Astrocyte (in vitro differentiated cells and primary cell): ENCODE results near the gene SPIRE2. TPM values are rescaled to one million over a fixed set of nuclear protein-coding genes. Genes with fewer than 3 reads are reported as not detected.

Experiments
- DNase-seq: peaks from one replicate; pipeline ENCODE4 v3.0.0-alpha.2; 2010; ENCODE audit warnings: low read depth
- FAIRE-seq: peaks from 2 replicates; lab custom pipeline; 2011; peaks lifted over from hg19 to GRCh38; lab: Jason Lieb, UNC
- H2AFZ ChIP-seq: 2 replicates; pipeline ENCODE4 v1.6.0; 2012; ENCODE audit warnings: low read depth, low read length, inconsistent platforms
- H3K27ac ChIP-seq: 2 replicates; pipeline ENCODE4 v1.5.1; 2011; ENCODE audit warnings: low read depth, low read length, inconsistent platforms
- H3K27me3 ChIP-seq: 2 replicates; pipeline ENCODE4 v1.6.0; 2011; ENCODE audit warnings: low read length, inconsistent platforms; ENCODE audit not compliant: insufficient read depth
- H3K36me3 ChIP-seq: 2 replicates; pipeline ENCODE4 v1.5.1; 2011; ENCODE audit warnings: low read length, inconsistent platforms; ENCODE audit not compliant: insufficient read depth
- H3K4me1 ChIP-seq: 2 replicates; pipeline ENCODE4 v1.5.1; 2011; ENCODE audit warnings: low read length, inconsistent platforms; ENCODE audit not compliant: insufficient read depth
- H3K4me2 ChIP-seq: 2 replicates; pipeline ENCODE4 v1.6.0; 2012; ENCODE audit warnings: low read length, inconsistent platforms
- H3K4me3 ChIP-seq: 2 replicates; pipeline ENCODE4 v1.5.1; 2011; ENCODE audit warnings: low read depth, mild to moderate bottlenecking, low read length, inconsistent platforms; ENCODE audit not compliant: insufficient read depth
- H3K79me2 ChIP-seq: 2 replicates; pipeline ENCODE4 v1.6.0; 2012; ENCODE audit warnings: mild to moderate bottlenecking, low read length, inconsistent platforms; ENCODE audit not compliant: insufficient read depth
- H3K9ac ChIP-seq: 2 replicates; pipeline ENCODE4 v1.6.0; 2012; ENCODE audit warnings: mild to moderate bottlenecking, low read length, inconsistent platforms
- H3K9me3 ChIP-seq: 2 replicates; pipeline ENCODE4 v1.5.1; 2012; ENCODE audit warnings: low read depth, mild to moderate bottlenecking, low read length, inconsistent platforms; ENCODE audit not compliant: insufficient read depth
- H4K20me1 ChIP-seq: 2 replicates; pipeline ENCODE4 v1.6.0; 2012; ENCODE audit warnings: low read length, inconsistent platforms; ENCODE audit not compliant: insufficient read depth
- H3K27ac Mint-ChIP-seq: one replicate; pipeline ENCODE4 v1.8.0; 2021; ENCODE audit warnings: mild to moderate bottlenecking, mixed read lengths; ENCODE audit not compliant: unreplicated experiment
- H3K27me3 Mint-ChIP-seq: one replicate; pipeline ENCODE4 v1.8.0; 2021; ENCODE audit warnings: low read depth, mixed read lengths; ENCODE audit not compliant: unreplicated experiment
- H3K36me3 Mint-ChIP-seq: one replicate; pipeline ENCODE4 v1.8.0; 2021; ENCODE audit warnings: low read depth, mixed read lengths; ENCODE audit not compliant: unreplicated experiment
- H3K4me1 Mint-ChIP-seq: one replicate; pipeline ENCODE4 v1.8.0; 2021; ENCODE audit warnings: low read depth, mixed read lengths; ENCODE audit not compliant: unreplicated experiment
- H3K4me3 Mint-ChIP-seq: one replicate; pipeline ENCODE4 v1.8.0; 2021; ENCODE audit warnings: mild to moderate bottlenecking, moderate library complexity, mixed read lengths; ENCODE audit not compliant: unreplicated experiment
- H3K9me3 Mint-ChIP-seq: one replicate; pipeline ENCODE4 v1.8.0; 2021; ENCODE audit warnings: mild to moderate bottlenecking, mixed read lengths; ENCODE audit not compliant: unreplicated experiment
- EZH2 ChIP-seq: IDR thresholded peaks from 2 replicates; pipeline ENCODE4 v1.6.1; 2012; ENCODE audit warnings: mild to moderate bottlenecking, low read length, inconsistent platforms; ENCODE audit not compliant: insufficient read depth
- total RNA-seq: library from RNA; stranded (reverse); gene quantifications from 2 replicates; pipeline ENCODE4 v1.2.1, GENCODE V29; 2021
- TF ChIP-seq, protein P1 (sequence below): IDR thresholded peaks from 2 replicates; pipeline ENCODE4 v1.5.1; 2011; ENCODE audit warnings: low read depth, mild to moderate bottlenecking, inconsistent platforms, low read length, moderate library complexity; ENCODE audit not compliant: insufficient read depth

Gene SPIRE2
- total RNA-seq, 1 donor from 2014 or later, result 3.2 TPM

DNA sequence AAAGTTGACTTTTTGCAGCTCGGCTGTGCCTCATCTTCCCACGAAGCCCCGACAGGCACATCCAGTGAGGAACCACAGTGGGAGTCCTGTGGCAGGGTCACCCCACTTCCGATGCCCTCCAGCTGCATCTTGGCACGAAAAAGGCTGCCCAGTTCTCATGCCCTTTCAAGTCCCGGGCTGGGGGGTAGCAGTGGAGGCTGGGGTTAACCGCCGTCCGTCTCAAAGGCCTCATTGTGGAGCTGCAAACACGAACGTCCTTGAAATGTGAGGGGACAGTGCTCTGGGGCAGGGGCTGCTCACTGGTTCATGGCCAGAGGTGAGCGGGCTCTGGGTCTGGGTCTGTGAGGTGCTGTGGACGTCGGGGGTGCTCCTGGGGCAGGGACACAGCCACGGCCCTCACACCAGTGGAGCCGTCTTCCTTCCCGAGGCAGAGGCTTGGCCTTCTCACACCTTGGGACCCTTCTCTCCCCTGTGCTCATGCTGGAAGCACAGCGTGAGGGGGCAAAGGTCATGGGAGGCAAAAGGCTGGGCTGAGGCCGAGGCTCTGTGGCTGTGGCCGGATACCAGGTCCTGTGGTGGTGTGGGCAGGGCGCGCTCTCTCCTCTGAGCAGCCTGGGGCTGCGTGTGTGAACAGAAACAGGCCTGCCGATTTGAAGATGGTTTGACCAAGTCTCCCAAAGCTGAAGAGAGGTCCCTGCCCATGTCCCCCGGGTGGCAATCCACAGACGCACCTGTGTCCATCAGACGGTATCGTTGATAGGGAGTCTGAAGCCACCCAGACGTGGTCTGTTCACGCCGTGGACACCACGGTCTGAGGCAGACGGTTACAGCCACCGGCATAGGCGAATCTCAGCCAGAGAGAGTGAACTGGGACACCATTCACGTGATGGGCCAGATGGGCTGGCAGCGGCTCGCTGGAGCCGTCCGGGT lies 87.3 kb downstream of the SPIRE2 start:
- Histone ChIP-seq H3K4me2 (no peak overlapping the region), H3K79me2 (peaks cover 17% of the 10 kb centered on the region), H3K9me3 (no peaks in the 10 kb centered on the region), H3K27me3 (no peaks in the 10 kb centered on the region), H4K20me1 (peaks cover 33% of the 10 kb centered on the region), H3K4me1 (peaks cover 32% of the 10 kb centered on the region), H3K4me3 (no peak overlapping the region), H3K27ac (no peak overlapping the region), H2AFZ (no peak overlapping the region), H3K9ac (no peak overlapping the region), H3K36me3 (no peaks in the 10 kb centered on the region)
- Mint-ChIP-seq H3K4me3 (peak overlapping the region; percentile 70), H3K36me3 (peaks cover 11% of the 10 kb centered on the region), H3K27ac (no peak overlapping the region), H3K4me1 (peaks cover 14% of the 10 kb centered on the region), H3K27me3 (no peaks in the 10 kb centered on the region), H3K9me3 (no peaks in the 10 kb centered on the region)
- TF ChIP-seq, protein P1, sequence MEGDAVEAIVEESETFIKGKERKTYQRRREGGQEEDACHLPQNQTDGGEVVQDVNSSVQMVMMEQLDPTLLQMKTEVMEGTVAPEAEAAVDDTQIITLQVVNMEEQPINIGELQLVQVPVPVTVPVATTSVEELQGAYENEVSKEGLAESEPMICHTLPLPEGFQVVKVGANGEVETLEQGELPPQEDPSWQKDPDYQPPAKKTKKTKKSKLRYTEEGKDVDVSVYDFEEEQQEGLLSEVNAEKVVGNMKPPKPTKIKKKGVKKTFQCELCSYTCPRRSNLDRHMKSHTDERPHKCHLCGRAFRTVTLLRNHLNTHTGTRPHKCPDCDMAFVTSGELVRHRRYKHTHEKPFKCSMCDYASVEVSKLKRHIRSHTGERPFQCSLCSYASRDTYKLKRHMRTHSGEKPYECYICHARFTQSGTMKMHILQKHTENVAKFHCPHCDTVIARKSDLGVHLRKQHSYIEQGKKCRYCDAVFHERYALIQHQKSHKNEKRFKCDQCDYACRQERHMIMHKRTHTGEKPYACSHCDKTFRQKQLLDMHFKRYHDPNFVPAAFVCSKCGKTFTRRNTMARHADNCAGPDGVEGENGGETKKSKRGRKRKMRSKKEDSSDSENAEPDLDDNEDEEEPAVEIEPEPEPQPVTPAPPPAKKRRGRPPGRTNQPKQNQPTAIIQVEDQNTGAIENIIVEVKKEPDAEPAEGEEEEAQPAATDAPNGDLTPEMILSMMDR, result no peak
- no peak for TF ChIP-seq EZH2
- FAIRE-seq (no peak), DNase-seq (no peak)

DNA sequence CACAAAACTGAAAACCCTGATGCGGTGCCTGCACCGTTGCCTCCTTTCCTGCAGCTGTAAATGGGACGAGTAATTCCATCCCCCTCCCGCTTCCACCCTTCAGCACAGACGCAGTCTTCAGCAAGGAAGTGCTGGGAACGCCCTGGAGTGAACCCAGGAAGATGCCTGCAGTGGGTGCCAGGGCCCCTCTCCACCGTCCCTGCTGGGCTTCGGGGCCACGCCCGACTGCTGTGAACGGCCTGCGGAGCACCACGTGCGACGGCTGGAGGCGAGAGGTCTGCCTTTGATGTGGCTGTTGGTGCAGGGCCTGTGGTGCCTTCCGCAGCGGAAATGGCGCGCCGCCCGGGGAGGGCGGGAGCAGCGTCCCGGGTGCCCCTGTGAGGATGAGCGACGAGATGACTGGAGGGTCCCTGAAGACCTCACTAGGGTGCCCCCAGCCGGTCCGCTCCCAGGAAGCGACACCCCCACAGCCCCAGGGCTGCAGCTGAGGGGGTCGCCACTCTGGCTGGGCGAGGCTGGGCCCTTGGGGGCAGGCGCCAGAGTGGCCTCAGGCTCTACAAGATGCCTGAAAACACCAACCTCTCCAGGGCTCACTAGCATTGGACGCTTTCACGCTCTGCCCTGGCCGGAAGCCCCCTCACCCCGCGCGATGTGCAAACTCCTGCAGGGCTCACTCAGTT lies 89.6 kb downstream of the SPIRE2 start:
- FAIRE-seq, result no peak
- Histone ChIP-seq H3K4me3 (peak overlapping the region; percentile 48), H3K4me1 (peaks cover 47% of the 10 kb centered on the region), H3K9ac (peak overlapping the region; percentile 42), H2AFZ (peak overlapping the region; percentile 30), H3K79me2 (peaks cover 17% of the 10 kb centered on the region), H3K4me2 (peak overlapping the region; percentile 84), H3K27me3 (no peaks in the 10 kb centered on the region), H3K36me3 (no peaks in the 10 kb centered on the region), H3K9me3 (no peaks in the 10 kb centered on the region), H4K20me1 (peaks cover 15% of the 10 kb centered on the region), H3K27ac (peak overlapping the region; percentile 14)
- TF ChIP-seq EZH2, result no peak
- TF ChIP-seq, protein P1, result no peak
- DNase-seq, result peak; percentile 80
- Mint-ChIP-seq H3K27me3 (no peaks in the 10 kb centered on the region), H3K36me3 (peaks cover 7% of the 10 kb centered on the region), H3K4me3 (peak overlapping the region; percentile 50), H3K27ac (peak overlapping the region; percentile 84), H3K4me1 (peaks cover 20% of the 10 kb centered on the region), H3K9me3 (no peaks in the 10 kb centered on the region)
